Left cardiac atrium (tissue), 4 donors: ENCODE measurements around the gene MRPS35. TPM values are rescaled to one million over a fixed set of nuclear protein-coding genes. Genes with fewer than 3 reads are reported as not detected.

Experiments
- ATAC-seq, 2 donors: fragments of 200-7000 bp; cut with Tn5 transposase; one replicate each; pipeline ENCODE4 v1.9.1; 2020; ENCODE audit warnings: mild to moderate bottlenecking in 2 of 2, moderate library complexity in 2 of 2
- DNase-seq: peaks from one replicate; pipeline ENCODE4 v3.0.0-alpha.2; 2020
- intact Hi-C, 2 donors: fragments of 100-400 bp; cut with DNase I; formaldehyde crosslinking; loops; one replicate each; pipeline versions ENCODE4 v1.14.1 to v1.15.1; 2022 to 2023
- long read RNA-seq: library from polyadenylated mRNA; unstranded; transcript quantifications from one replicate; pipeline ENCODE4 v2.0.0, GENCODE V29; 2021
- total RNA-seq, 2 donors: library from RNA; stranded (reverse); fragmentation: NEBNext Ultra II Directional; extraction: Animal tissue kit (Norgen Biotek cat#: 25700); gene quantifications; one replicate each; pipeline ENCODE4 v1.2.1, GENCODE V29; 2021
- donor health status: DM: no; HTN: yes; CAD: no.
- donor health status: DM: no; HTN: yes; CAD: no; lungs with severe emphysema.
- donor health status: DM: yes; HTN: yes; CAD: no.
- donor health status: Dilated cardiomyopathy.

MRPS35 gene
- total RNA-seq = 10 to 100 TPM; 40.6 to 44.6 TPM
- long read RNA-seq, transcript MRPS35-201 (8 exons, 1,888 nt) = major isoform, 136 of 140 reads
- long read RNA-seq, partial matches to known transcripts = 0 of 140 reads
- long read RNA-seq, other reads (novel, unspliced or antisense) = 2 of 140 reads

- ATAC-seq (peak; percentile 99), DNase-seq (peak; percentile 94)
- intact Hi-C loops = no loop called here
Observed at GRCh38 chr12:27710592-27711316, at the start of gene MRPS35. TSS of gene MRPS35 (plus strand) at chr12:27710832. CDS start at chr12:27710844, 12 bp downstream.

- DNase-seq (no peak), ATAC-seq (no peak)
- intact Hi-C loops = no loop called here
Observed at GRCh38 chr12:27665704-27666103, 44.9 kb upstream of the MRPS35 start.

GRCh38 chr12:27666510-27666909 is 44.1 kb upstream of the MRPS35 start:
- DNase-seq (no peak), ATAC-seq (no peak)
- intact Hi-C loops = no loop called here

- intact Hi-C loops = no loop called here
- DNase-seq = no peak
- ATAC-seq = peak; percentile 30 to 78
Observed at GRCh38 chr12:27667540-27667939, 43.1 kb upstream of the MRPS35 start.

- ATAC-seq (no peak), DNase-seq (no peak)
- intact Hi-C loops = no loop called here
Observed at GRCh38 chr12:27672051-27672450, 38.6 kb upstream of the MRPS35 start.

- DNase-seq (no peak), ATAC-seq (peak in 1 of 2 donors; percentile 49)
- intact Hi-C loops = no loop called here
Observed at GRCh38 chr12:27672643-27673042, 38.0 kb upstream of the MRPS35 start.

GRCh38 chr12:27673101-27673718 is 37.4 kb upstream of the MRPS35 start:
- ATAC-seq = peak; percentile 71 to 74
- no peak for DNase-seq
- intact Hi-C loops = no loop called here

GRCh38 chr12:27674989-27675388 is 35.6 kb upstream of the MRPS35 start:
- intact Hi-C loops = no loop called here
- DNase-seq (no peak), ATAC-seq (no peak)

- intact Hi-C loops = no loop called here
- no peak for DNase-seq
- no peak for ATAC-seq
Observed at GRCh38 chr12:27680619-27681018, 30.0 kb upstream of the MRPS35 start.

- ATAC-seq (no peak), DNase-seq (no peak)
- intact Hi-C loops = no loop called here
Observed at GRCh38 chr12:27682534-27682933, 28.1 kb upstream of the MRPS35 start.

GRCh38 chr12:27685274-27685673 is 25.4 kb upstream of the MRPS35 start:
- DNase-seq (no peak), ATAC-seq (no peak)
- intact Hi-C loops = no loop called here

GRCh38 chr12:27686147-27686546 is 24.5 kb upstream of the MRPS35 start:
- DNase-seq (no peak), ATAC-seq (no peak)
- intact Hi-C loops = no loop called here

- DNase-seq (no peak), ATAC-seq (no peak)
- intact Hi-C loops = no loop called here
Observed at GRCh38 chr12:27688671-27689070, 22.0 kb upstream of the MRPS35 start.

- no peak for ATAC-seq
- intact Hi-C loops = no loop called here
- no peak for DNase-seq
Observed at GRCh38 chr12:27689558-27690180, 21.0 kb upstream of the MRPS35 start.

GRCh38 chr12:27693403-27693802 is 17.2 kb upstream of the MRPS35 start:
- ATAC-seq (no peak), DNase-seq (no peak)
- intact Hi-C loops = no loop called here

- intact Hi-C loops = no loop called here
- DNase-seq = no peak
Observed at GRCh38 chr12:27695556-27696292, 14.9 kb upstream of the MRPS35 start.

GRCh38 chr12:27696293-27696652 is 14.4 kb upstream of the MRPS35 start, which contains the start of gene REP15:
TSS of gene REP15 (plus strand) at chr12:27696447. CDS start at chr12:27696563, 116 bp downstream.
- ATAC-seq (no peak), DNase-seq (no peak)
- intact Hi-C loops = no loop called here

More at GRCh38 chr12:27695556-27696292, 14.9 kb upstream of the MRPS35 start:
- ATAC-seq = no peak

GRCh38 chr12:27696864-27697564 is 13.6 kb upstream of the MRPS35 start:
- ATAC-seq = no peak
- no peak for DNase-seq
- intact Hi-C loops = no loop called here
